C4-2B (cell line): Measurements from ENCODE around the gene PALLD.

Source experiments
- CTCF ChIP-seq: fragments of 450-650 bp; conservative IDR thresholded peaks from 2 replicates; pipeline ENCODE4 v1.5.1; 2017; ENCODE audit warnings: mild to moderate bottlenecking
- ZFX ChIP-seq: fragments of 450-650 bp; IDR thresholded peaks from 2 replicates; pipeline ENCODE4 v1.6.1; 2017

- TF ChIP-seq CTCF, result no peak
- no peak for TF ChIP-seq ZFX
Observed at GRCh38 chr4:168592676-168593075, 95.8 kb downstream of the PALLD start.
